GM20000 (cell line): ENCODE results near the gene NDUFS2.

Source experiments
- DNase-seq: peaks from one replicate; pipeline ENCODE4 v3.0.0; 2012; ENCODE audit warnings: low spot score
- TF ChIP-seq, protein P1 (sequence below): IDR thresholded peaks from 2 replicates; pipeline ENCODE4 v1.5.1; 2012; ENCODE audit warnings: mild to moderate bottlenecking, control low read depth; ENCODE audit errors: extremely low read depth, missing control alignments

Gene NDUFS2

DNA sequence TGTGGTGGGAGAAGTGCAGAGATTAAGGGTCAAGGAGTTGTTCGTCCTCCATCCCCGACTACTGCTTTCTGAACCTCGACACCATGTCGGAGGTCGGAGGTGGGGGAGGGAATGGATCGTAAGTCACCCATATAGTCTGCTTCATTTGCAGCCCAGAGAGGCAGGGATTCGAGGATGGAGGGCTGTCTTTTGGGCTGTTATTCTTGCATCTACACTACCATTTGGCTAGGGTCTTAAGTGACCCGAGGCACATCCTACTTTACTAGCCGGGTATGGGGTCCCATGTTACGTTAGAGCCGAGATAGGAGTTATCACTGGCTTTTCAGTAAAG, 42.3 kb upstream of the NDUFS2 start:
- TF ChIP-seq, protein P1, sequence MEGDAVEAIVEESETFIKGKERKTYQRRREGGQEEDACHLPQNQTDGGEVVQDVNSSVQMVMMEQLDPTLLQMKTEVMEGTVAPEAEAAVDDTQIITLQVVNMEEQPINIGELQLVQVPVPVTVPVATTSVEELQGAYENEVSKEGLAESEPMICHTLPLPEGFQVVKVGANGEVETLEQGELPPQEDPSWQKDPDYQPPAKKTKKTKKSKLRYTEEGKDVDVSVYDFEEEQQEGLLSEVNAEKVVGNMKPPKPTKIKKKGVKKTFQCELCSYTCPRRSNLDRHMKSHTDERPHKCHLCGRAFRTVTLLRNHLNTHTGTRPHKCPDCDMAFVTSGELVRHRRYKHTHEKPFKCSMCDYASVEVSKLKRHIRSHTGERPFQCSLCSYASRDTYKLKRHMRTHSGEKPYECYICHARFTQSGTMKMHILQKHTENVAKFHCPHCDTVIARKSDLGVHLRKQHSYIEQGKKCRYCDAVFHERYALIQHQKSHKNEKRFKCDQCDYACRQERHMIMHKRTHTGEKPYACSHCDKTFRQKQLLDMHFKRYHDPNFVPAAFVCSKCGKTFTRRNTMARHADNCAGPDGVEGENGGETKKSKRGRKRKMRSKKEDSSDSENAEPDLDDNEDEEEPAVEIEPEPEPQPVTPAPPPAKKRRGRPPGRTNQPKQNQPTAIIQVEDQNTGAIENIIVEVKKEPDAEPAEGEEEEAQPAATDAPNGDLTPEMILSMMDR: no peak
- DNase-seq: no peak

DNA sequence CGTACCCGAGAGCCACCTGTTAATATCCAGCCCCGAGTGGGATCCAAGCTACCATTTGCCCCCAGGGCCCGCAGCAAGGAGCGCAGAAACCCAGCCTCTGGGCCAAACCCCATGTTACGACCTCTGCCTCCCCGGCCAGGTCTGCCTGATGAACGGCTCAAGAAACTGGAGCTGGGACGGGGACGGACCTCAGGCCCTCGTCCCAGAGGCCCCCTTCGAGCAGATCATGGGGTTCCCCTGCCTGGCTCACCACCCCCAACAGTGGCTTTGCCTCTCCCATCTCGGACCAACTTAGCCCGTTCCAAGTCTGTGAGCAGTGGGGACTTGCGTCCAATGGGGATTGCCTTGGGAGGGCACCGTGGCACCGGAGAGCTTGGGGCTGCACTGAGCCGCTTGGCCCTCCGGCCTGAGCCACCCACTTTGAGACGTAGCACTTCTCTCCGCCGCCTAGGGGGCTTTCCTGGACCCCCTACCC, 41.5 kb upstream of the NDUFS2 start:
- no peak for DNase-seq
- TF ChIP-seq, protein P1: no peak

DNA sequence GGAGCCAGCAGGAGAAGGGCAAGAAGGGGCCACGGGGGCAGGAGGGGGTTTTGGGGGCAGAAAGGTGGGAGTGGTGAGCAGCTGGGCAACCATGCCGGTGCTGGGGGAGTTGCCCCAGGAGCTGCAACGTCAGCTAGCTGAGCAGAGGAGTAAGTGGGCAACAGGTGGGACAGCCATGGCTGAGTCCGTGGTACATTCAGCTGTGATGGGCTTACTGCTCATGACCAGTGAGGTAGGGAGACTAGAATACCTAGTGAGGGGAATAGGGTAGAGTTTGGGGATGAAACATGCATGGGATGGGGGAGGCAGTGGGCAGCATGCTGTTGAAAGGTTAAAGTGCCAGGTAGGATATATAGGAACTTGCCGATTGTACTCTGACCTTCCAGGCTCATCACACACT, 40.5 kb upstream of the NDUFS2 start:
- no peak for DNase-seq
- TF ChIP-seq, protein P1: no peak

DNA sequence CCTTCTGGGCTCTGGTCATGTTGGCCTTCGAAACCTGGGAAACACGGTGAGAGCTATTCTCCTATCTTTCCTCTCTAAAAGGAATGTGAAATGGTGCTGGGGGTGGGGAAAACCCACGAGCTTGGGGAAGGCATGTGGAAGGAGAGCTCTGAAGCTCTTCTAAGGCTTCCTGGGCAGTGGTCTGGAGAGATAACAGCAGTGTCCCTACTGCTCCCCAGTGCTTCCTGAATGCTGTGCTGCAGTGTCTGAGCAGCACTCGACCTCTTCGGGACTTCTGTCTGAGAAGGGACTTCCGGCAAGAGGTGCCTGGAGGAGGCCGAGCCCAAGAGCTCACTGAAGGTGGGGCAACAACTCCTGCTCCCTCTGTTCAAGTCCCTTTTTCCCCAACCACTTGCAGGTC, 40.1 kb upstream of the NDUFS2 start:
- TF ChIP-seq, protein P1: no peak
- DNase-seq: no peak

DNA sequence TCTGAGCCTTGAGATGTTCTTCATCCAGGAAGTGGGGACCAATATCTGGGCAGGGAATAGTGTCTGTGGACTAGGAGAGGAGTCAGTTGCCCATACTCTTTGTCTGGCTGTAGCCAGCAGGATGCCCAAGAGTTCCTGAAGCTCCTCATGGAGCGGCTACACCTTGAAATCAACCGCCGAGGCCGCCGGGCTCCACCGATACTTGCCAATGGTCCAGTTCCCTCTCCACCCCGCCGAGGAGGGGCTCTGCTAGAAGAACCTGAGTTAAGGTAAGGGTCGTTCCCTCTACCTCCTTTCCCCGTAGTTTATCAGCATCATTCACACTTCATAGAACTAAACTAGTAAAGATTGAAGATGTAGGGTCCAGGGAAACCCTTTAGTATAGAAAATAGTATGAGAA, 39.4 kb upstream of the NDUFS2 start:
- TF ChIP-seq, protein P1: no peak
- DNase-seq: no peak

DNA sequence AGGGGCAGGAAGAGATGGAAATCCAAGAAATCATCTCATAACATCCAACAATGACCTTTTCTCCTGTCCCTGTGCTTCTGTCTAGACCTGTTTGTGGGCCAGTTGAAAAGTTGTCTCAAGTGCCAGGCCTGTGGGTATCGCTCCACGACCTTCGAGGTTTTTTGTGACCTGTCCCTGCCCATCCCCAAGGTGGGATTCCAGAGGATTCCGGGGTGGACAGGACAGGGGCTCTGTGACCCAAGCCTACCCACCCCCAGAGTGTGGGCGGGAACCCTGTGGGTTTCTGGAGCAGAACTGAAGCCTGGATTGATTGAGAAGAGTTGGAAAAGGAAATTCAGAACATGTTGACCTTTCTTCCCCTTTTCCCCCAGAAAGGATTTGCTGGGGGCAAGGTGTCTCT, 38.4 kb upstream of the NDUFS2 start:
- TF ChIP-seq, protein P1: no peak
- no peak for DNase-seq

DNA sequence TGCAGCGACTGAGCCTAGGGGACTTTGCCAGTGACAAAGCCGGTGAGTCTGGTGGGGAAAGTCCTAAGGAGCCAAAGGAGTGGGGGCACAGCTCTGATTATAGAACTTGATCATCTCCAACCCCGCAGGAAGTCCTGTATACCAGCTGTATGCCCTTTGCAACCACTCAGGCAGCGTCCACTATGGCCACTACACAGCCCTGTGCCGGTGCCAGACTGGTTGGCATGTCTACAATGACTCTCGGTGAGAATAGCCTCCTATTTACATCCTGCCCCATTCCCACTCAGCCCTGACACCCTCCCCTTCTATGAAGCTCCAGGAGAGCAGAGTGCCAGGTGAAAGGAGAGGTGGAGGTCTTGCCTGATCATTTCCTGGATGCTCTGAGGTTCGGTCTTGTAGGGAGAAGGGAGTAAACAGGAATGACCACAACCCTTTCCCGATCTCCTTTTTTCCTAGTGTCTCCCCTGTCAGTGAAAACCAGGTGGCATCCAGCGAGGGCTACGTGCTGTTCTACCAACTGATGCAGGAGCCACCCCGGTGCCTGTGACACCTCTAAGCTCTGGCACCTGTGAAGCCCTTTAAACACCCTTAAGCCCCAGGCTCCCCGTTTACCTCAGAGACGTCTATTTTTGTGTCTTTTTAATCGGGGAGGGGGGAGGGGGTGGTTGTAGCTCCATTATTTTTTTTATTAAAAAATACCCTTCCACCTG, 37.1 kb upstream of the NDUFS2 start:
- TF ChIP-seq, protein P1: no peak
- DNase-seq: no peak
